OCI-LY1 (cell line): ENCODE measurements around the gene CSGALNACT2.

Source experiments
- H2AFZ ChIP-seq: fragments of 200-600 bp; sonication (generic), shearing (Covaris generic); 2 replicates; pipeline ENCODE4 v1.6.0; 2014; ENCODE audit warnings: antibody characterized with exemption, mild to moderate bottlenecking, low read length
- H3F3A ChIP-seq: fragments of 200-600 bp; sonication (generic), shearing (Covaris generic); 2 replicates; pipeline ENCODE4 v1.6.0; 2014; ENCODE audit warnings: mild to moderate bottlenecking, antibody characterized with exemption, low read length, moderate library complexity; ENCODE audit not compliant: insufficient read depth
- H3K27ac ChIP-seq: fragments of 200-600 bp; sonication (generic); 2 replicates; pipeline ENCODE4 v1.5.1; 2014; ENCODE audit warnings: low read length, mixed run types, mild to moderate bottlenecking, low read depth; ENCODE audit not compliant: poor library complexity, severe bottlenecking
- H3K27me3 ChIP-seq: fragments of 200-600 bp; sonication (generic); 2 replicates; pipeline ENCODE4 v1.6.0; 2014; ENCODE audit warnings: antibody characterized with exemption, mild to moderate bottlenecking, low read length, moderate library complexity; ENCODE audit not compliant: insufficient read depth
- H3K36me3 ChIP-seq: fragments of 200-600 bp; sonication (generic); 2 replicates; pipeline ENCODE4 v1.6.1; 2014; ENCODE audit warnings: mild to moderate bottlenecking, antibody characterized with exemption, low read length, moderate library complexity, mixed read lengths; ENCODE audit not compliant: insufficient read depth
- H3K4me1 ChIP-seq: fragments of 200-600 bp; sonication (generic); 2 replicates; pipeline ENCODE4 v1.5.1; 2014; ENCODE audit warnings: mild to moderate bottlenecking, low read length, moderate library complexity; ENCODE audit not compliant: insufficient read depth, severe bottlenecking
- H3K4me2 ChIP-seq: fragments of 200-600 bp; sonication (generic), shearing (Covaris generic); 2 replicates; pipeline ENCODE4 v1.6.1; 2014; ENCODE audit warnings: low read length
- H3K4me3 ChIP-seq: fragments of 200-600 bp; sonication (generic); 2 replicates; pipeline ENCODE4 v1.5.1; 2014; ENCODE audit warnings: low read length, low read depth, mild to moderate bottlenecking, mixed read lengths; ENCODE audit not compliant: poor library complexity, severe bottlenecking
- H3K79me2 ChIP-seq: fragments of 200-600 bp; shearing (Covaris generic); 2 replicates; pipeline ENCODE4 v1.6.1; 2016; ENCODE audit warnings: mixed run types, low read length, mixed read lengths; ENCODE audit not compliant: insufficient read depth
- H3K9ac ChIP-seq: fragments of 200-600 bp; sonication (generic), shearing (Covaris generic); 2 replicates; pipeline ENCODE4 v1.6.1; 2014; ENCODE audit warnings: mild to moderate bottlenecking, low read length, mixed read lengths
- H3K9me2 ChIP-seq: fragments of 200-600 bp; sonication (generic), shearing (Covaris generic); 2 replicates; pipeline ENCODE4 v1.6.1; 2014; ENCODE audit warnings: low read depth, mild to moderate bottlenecking, low read length, mixed read lengths
- H3K9me3 ChIP-seq: fragments of 200-600 bp; shearing (Covaris generic); 2 replicates; pipeline ENCODE4 v1.6.1; 2014; ENCODE audit warnings: low read length, mixed read lengths
- H4K20me1 ChIP-seq: fragments of 200-600 bp; sonication (generic), shearing (Covaris generic); 2 replicates; pipeline ENCODE4 v1.6.0; 2016; ENCODE audit warnings: mild to moderate bottlenecking, low read length; ENCODE audit not compliant: insufficient read depth
- EZH2 ChIP-seq: fragments of 200-600 bp; sonication (generic), shearing (Covaris generic); IDR thresholded peaks from 2 replicates; pipeline ENCODE4 v1.8.0; 2017; ENCODE audit warnings: borderline replicate concordance, mixed run types, mild to moderate bottlenecking, antibody characterized with exemption, low read length, moderate library complexity, mixed read lengths
- TF ChIP-seq, protein P1 (sequence below): fragments of 200-600 bp; sonication (generic), shearing (Covaris generic); IDR thresholded peaks from 2 replicates; pipeline ENCODE4 v1.5.1; 2017; ENCODE audit warnings: mild to moderate bottlenecking, antibody characterized with exemption, low read length, moderate library complexity, mixed read lengths

The CSGALNACT2 gene

DNA sequence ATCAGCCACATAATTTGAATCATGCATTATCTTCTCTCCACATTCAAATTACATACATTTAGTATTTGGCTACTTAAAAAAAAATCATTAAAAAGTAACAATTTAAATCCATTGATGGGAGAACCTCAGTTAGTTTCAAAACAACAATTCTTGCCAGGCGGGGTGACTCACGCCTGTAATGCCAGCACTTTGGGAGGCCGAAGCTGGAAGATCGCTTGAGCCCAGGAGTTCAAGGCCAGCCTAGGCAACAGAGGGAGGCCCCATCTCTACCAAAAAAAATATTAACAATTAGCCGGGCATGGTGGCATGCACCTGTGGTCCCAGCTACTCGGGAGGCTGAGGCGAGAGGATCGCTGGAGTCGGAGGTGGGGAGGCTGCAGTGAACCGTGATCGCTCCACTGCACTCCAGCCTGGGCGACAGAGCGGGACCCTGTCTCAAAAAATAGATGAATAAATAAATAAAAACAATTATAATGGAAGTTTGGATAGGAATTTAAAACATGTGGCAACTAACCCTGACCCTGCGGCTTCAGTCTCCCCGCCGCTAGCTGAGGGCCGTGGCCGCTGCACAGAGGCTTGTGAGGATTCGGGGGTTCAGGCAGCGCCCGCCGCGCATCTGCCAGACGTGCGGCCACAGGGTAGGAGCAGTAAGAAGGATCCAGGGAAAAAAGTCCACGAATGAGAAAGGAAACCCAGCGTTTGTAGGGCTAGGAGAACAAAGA, 1.1 kb upstream of the CSGALNACT2 start:
- H3K4me2 ChIP-seq = peak overlapping the region; percentile 83
- TF ChIP-seq, protein P1, sequence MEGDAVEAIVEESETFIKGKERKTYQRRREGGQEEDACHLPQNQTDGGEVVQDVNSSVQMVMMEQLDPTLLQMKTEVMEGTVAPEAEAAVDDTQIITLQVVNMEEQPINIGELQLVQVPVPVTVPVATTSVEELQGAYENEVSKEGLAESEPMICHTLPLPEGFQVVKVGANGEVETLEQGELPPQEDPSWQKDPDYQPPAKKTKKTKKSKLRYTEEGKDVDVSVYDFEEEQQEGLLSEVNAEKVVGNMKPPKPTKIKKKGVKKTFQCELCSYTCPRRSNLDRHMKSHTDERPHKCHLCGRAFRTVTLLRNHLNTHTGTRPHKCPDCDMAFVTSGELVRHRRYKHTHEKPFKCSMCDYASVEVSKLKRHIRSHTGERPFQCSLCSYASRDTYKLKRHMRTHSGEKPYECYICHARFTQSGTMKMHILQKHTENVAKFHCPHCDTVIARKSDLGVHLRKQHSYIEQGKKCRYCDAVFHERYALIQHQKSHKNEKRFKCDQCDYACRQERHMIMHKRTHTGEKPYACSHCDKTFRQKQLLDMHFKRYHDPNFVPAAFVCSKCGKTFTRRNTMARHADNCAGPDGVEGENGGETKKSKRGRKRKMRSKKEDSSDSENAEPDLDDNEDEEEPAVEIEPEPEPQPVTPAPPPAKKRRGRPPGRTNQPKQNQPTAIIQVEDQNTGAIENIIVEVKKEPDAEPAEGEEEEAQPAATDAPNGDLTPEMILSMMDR = no peak
- no peak for TF ChIP-seq EZH2
- no peaks in the 10 kb centered on the region for H4K20me1 ChIP-seq
- no peaks in the 10 kb centered on the region for H3K9me2 ChIP-seq
- H3K27me3 ChIP-seq = peaks cover 5% of the 10 kb centered on the region; the same call in 1 of the 2 replicates
- H3F3A ChIP-seq = no peaks in the 10 kb centered on the region
- H2AFZ ChIP-seq = no peak overlapping the region
- no peaks in the 10 kb centered on the region for H3K79me2 ChIP-seq
- peak overlapping the region; percentile 80 for H3K9ac ChIP-seq
- no peak overlapping the region for H3K27ac ChIP-seq
- H3K9me3 ChIP-seq = no peaks in the 10 kb centered on the region
- peak overlapping the region; percentile 89 for H3K4me3 ChIP-seq
- H3K36me3 ChIP-seq = no peaks in the 10 kb centered on the region; the same call in 1 of the 2 replicates
- H3K4me1 ChIP-seq = peaks cover 35% of the 10 kb centered on the region

DNA sequence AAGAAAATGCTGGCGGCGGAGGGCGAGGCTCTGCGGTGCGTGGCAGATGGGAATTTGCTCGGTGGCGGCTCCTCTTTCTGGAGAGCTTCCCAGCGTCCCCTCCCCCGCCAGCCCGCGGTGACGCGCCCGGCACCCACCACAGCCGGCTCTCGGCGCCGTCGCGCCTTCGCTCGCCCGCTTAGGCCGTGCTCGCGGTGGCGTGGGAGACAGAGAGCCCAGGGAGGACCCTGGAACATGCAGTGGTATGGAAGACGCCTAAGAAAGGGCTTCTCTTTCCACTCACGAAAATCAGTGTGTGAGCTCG, 576 bp upstream of the CSGALNACT2 start:
- TF ChIP-seq, protein P1 = 0 out of 2 replicates have a peak, but pooled peaks have one; percentile 5
- TF ChIP-seq EZH2 = no peak
- H3K9me3 ChIP-seq = no peaks in the 10 kb centered on the region
- H3K4me2 ChIP-seq = peak overlapping the region; percentile 83
- peak overlapping the region; percentile 80 for H3K9ac ChIP-seq
- H3K9me2 ChIP-seq = no peaks in the 10 kb centered on the region
- peaks cover 2% of the 10 kb centered on the region; the same call in 1 of the 2 replicates for H3K27me3 ChIP-seq
- H4K20me1 ChIP-seq = no peaks in the 10 kb centered on the region
- peaks cover 35% of the 10 kb centered on the region for H3K4me1 ChIP-seq
- no peaks in the 10 kb centered on the region for H3K79me2 ChIP-seq
- no peak overlapping the region for H2AFZ ChIP-seq
- H3K36me3 ChIP-seq = no peaks in the 10 kb centered on the region; the same call in 1 of the 2 replicates
- H3K27ac ChIP-seq = no peak overlapping the region
- peak overlapping the region; percentile 89 for H3K4me3 ChIP-seq
- no peaks in the 10 kb centered on the region for H3F3A ChIP-seq

DNA sequence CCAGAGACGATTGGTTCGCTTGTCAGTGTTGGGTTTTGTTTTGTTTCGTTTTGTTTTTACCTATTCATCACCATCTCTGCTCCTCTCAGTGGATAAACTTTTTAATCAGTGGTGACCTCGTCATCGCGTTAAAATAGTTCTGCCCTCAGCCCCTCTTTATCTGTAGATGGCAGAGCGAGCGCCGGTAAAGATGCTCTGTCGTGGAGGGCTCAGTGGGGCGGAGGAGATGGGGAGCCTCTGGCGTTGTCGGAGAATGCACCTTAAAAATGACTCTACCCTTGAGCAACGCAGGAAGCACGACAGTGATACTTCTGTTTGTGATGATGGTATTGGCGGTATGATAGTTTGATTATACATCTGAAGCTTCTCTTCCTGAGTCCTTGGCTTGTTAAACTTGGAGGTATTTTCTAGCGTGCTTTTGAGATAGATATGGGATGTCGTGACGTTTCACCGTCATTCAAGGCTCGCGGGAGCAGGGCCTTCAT, 554 bp downstream of the CSGALNACT2 start:
- Histone ChIP-seq H3K27me3 (no peaks in the 10 kb centered on the region), H3K27ac (no peak overlapping the region), H3K9ac (peak overlapping the region; percentile 75), H2AFZ (peak overlapping the region; percentile 8; the same call in 1 of the 2 replicates), H3K9me2 (no peaks in the 10 kb centered on the region), H3K9me3 (no peaks in the 10 kb centered on the region), H4K20me1 (no peaks in the 10 kb centered on the region), H3F3A (no peaks in the 10 kb centered on the region), H3K79me2 (no peaks in the 10 kb centered on the region), H3K4me3 (peak overlapping the region; percentile 89), H3K36me3 (no peaks in the 10 kb centered on the region; the same call in 1 of the 2 replicates), H3K4me2 (peak overlapping the region; percentile 78), H3K4me1 (peaks cover 35% of the 10 kb centered on the region)
- TF ChIP-seq EZH2 = no peak
- TF ChIP-seq, protein P1 = peak; percentile 25; the same call in 1 of the 2 replicates
